ES-I3 (cell line): ENCODE measurements around the gene INHA.

ENCODE experiments used
- H3K36me3 ChIP-seq: 2 replicates; pipeline ENCODE4 v1.6.1; 2013; ENCODE audit warnings: mild to moderate bottlenecking, low read length, control low read depth, moderate library complexity; ENCODE audit not compliant: insufficient read depth
- H3K4me1 ChIP-seq: 2 replicates; pipeline ENCODE4 v1.6.1; 2013; ENCODE audit warnings: mild to moderate bottlenecking, control low read depth, low read length; ENCODE audit not compliant: insufficient read depth
- H3K9ac ChIP-seq: 2 replicates; pipeline ENCODE4 v1.6.1; 2013; ENCODE audit warnings: low read depth, mild to moderate bottlenecking, low read length, moderate library complexity
- H3K9me3 ChIP-seq: 2 replicates; pipeline ENCODE4 v1.6.1; 2013; ENCODE audit warnings: mild to moderate bottlenecking, low read length, moderate library complexity; ENCODE audit not compliant: control insufficient read depth, insufficient read depth

INHA gene

GRCh38 chr2:219547621-219548020, 24.5 kb upstream of the INHA start:
- no peak overlapping the region for H3K9ac ChIP-seq
- no peaks in the 10 kb centered on the region for H3K4me1 ChIP-seq
- no peaks in the 10 kb centered on the region for H3K36me3 ChIP-seq
- H3K9me3 ChIP-seq, result no peaks in the 10 kb centered on the region

GRCh38 chr2:219548990-219549389, 23.1 kb upstream of the INHA start:
- H3K4me1 ChIP-seq, result peaks cover 6% of the 10 kb centered on the region; the same call in 1 of the 2 replicates
- no peak overlapping the region for H3K9ac ChIP-seq
- no peaks in the 10 kb centered on the region for H3K36me3 ChIP-seq

GRCh38 chr2:219549619-219550018, 22.5 kb upstream of the INHA start:
- no peaks in the 10 kb centered on the region for H3K36me3 ChIP-seq
- H3K9ac ChIP-seq, result no peak overlapping the region
- peaks cover 6% of the 10 kb centered on the region; the same call in 1 of the 2 replicates for H3K4me1 ChIP-seq
- no peaks in the 10 kb centered on the region for H3K9me3 ChIP-seq

More at GRCh38 chr2:219548990-219549389, 23.1 kb upstream of the INHA start:
- H3K9me3 ChIP-seq, result no peaks in the 10 kb centered on the region

GRCh38 chr2:219551441-219552381, 20.4 kb upstream of the INHA start:
- Histone ChIP-seq H3K36me3 (no peaks in the 10 kb centered on the region), H3K9ac (peak overlapping the region; percentile 96), H3K9me3 (no peaks in the 10 kb centered on the region), H3K4me1 (peaks cover 6% of the 10 kb centered on the region; the same call in 1 of the 2 replicates)

- peaks cover 6% of the 10 kb centered on the region; the same call in 1 of the 2 replicates for H3K4me1 ChIP-seq
- peak overlapping the region; percentile 96 for H3K9ac ChIP-seq
- H3K36me3 ChIP-seq, result no peaks in the 10 kb centered on the region
- H3K9me3 ChIP-seq, result no peaks in the 10 kb centered on the region
These were observed 19.5 kb upstream of the INHA start for GRCh38 chr2:219552382-219553167.

- peak overlapping the region; percentile 96; the same call in 1 of the 2 replicates for H3K9ac ChIP-seq
- no peaks in the 10 kb centered on the region for H3K9me3 ChIP-seq
- H3K4me1 ChIP-seq, result peaks cover 6% of the 10 kb centered on the region; the same call in 1 of the 2 replicates
- no peaks in the 10 kb centered on the region for H3K36me3 ChIP-seq
These were observed 19.0 kb upstream of the INHA start for GRCh38 chr2:219553168-219553417.

- Histone ChIP-seq H3K4me1 (peaks cover 6% of the 10 kb centered on the region; the same call in 1 of the 2 replicates), H3K9me3 (no peaks in the 10 kb centered on the region), H3K36me3 (no peaks in the 10 kb centered on the region), H3K9ac (peak overlapping the region; percentile 96; the same call in 1 of the 2 replicates)
These were observed 18.6 kb upstream of the INHA start for GRCh38 chr2:219553463-219553963.

GRCh38 chr2:219554350-219554749, 17.8 kb upstream of the INHA start:
- H3K36me3 ChIP-seq, result no peaks in the 10 kb centered on the region
- no peaks in the 10 kb centered on the region for H3K9me3 ChIP-seq
- no peak overlapping the region for H3K9ac ChIP-seq
- peaks cover 6% of the 10 kb centered on the region; the same call in 1 of the 2 replicates for H3K4me1 ChIP-seq

GRCh38 chr2:219555956-219556355, 16.2 kb upstream of the INHA start:
- H3K36me3 ChIP-seq, result no peaks in the 10 kb centered on the region

GRCh38 chr2:219556413-219556812, 15.7 kb upstream of the INHA start:
- Histone ChIP-seq H3K36me3 (no peaks in the 10 kb centered on the region), H3K9ac (no peak overlapping the region), H3K4me1 (peaks cover 23% of the 10 kb centered on the region), H3K9me3 (no peaks in the 10 kb centered on the region)

More at GRCh38 chr2:219555956-219556355, 16.2 kb upstream of the INHA start:
- Histone ChIP-seq H3K9ac (no peak overlapping the region), H3K4me1 (peaks cover 19% of the 10 kb centered on the region), H3K9me3 (no peaks in the 10 kb centered on the region)

GRCh38 chr2:219557320-219557719, 14.8 kb upstream of the INHA start:
- H3K36me3 ChIP-seq, result no peaks in the 10 kb centered on the region
- H3K4me1 ChIP-seq, result peaks cover 32% of the 10 kb centered on the region
- H3K9me3 ChIP-seq, result no peaks in the 10 kb centered on the region
- no peak overlapping the region for H3K9ac ChIP-seq

GRCh38 chr2:219557791-219558785, 14.0 kb upstream of the INHA start:
- Histone ChIP-seq H3K36me3 (no peaks in the 10 kb centered on the region), H3K9ac (no peak overlapping the region), H3K4me1 (peaks cover 38% of the 10 kb centered on the region)

GRCh38 chr2:219559156-219559915, 12.8 kb upstream of the INHA start:
- Histone ChIP-seq H3K9me3 (no peaks in the 10 kb centered on the region), H3K36me3 (peaks cover 4% of the 10 kb centered on the region; the same call in 1 of the 2 replicates), H3K9ac (no peak overlapping the region), H3K4me1 (peaks cover 38% of the 10 kb centered on the region)

More at GRCh38 chr2:219557791-219558785, 14.0 kb upstream of the INHA start:
- no peaks in the 10 kb centered on the region for H3K9me3 ChIP-seq
